HG03558 (cell line): ENCODE results near the gene EIF4E.
"Not testable (repeated sequence)": the region's sequence is repeated elsewhere in the genome, so short reads cannot be mapped to it uniquely, and the experiment has no call there.

Experiments
- ATAC-seq: cut with Tn5 transposase; IDR thresholded peaks from one replicate; pipeline ENCODE4 v1.9.1; 2021; ENCODE audit warnings: moderate number of reproducible peaks; ENCODE audit not compliant: unreplicated experiment; ENCODE audit errors: extremely low read depth

EIF4E gene

DNA sequence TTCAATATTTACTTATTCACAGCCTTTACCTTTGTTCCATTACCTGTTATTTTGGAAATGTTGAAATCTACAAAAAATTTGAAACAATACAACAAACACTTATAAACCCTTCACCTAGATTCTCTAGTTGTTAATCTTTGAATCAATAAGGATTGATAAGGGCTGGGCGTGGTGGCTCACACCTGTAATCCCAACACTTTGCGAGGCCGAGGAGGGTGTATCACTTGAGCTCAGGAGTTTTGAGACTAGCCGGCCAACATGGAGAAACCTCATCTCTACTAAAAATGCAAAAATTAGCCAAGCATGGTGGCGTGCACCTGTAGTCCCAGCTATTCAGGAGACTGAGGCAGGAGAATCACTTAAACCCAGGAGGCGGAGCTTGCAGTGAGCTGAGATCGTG, 5.9 kb upstream of the EIF4E start:
- not testable (repeated sequence) for ATAC-seq

DNA sequence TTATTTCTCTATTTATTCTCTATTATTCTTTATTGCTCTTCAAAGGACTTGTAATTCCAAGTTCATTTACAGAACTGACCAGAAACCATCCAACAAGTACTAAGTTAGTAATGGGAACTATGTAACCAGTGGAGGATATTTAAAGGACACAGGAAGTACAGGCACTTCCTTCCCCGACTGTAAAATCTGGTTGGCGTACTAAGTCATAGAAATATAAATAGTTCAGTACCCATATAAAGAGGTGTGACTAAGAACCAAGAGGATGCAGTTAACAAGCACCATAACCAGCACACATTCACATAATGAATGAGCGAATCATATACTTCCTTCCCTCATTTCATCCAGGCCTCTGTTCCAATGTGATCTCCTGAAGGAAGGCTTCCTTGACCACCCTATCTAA, 3.6 kb upstream of the EIF4E start:
- no peak for ATAC-seq

DNA sequence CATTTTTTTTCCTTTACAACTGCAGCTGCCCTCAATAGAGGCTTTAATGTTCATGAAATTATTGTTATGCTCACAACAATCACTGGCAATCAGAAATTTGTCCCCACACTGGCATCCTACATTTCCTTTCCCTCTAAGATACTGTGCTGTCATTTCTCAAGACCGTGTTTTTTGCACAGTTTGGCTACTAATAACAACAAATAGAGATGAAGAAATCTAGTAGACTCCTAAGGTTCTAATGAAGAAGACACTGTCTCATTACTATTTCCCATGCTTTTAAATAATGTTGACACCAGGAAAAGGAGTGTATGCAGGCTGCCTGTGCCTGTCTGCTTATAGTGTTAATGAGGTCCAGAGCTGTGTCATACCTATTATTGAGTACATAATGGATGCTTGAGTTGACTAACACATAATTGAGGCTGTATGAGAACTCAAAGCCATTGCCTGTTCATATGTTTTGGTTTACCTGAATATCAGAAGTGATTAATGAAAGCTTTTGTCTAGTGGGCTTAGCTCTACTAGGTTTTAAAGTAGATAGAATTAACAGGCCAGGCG, 1.5 kb upstream of the EIF4E start:
- ATAC-seq, result no peak

DNA sequence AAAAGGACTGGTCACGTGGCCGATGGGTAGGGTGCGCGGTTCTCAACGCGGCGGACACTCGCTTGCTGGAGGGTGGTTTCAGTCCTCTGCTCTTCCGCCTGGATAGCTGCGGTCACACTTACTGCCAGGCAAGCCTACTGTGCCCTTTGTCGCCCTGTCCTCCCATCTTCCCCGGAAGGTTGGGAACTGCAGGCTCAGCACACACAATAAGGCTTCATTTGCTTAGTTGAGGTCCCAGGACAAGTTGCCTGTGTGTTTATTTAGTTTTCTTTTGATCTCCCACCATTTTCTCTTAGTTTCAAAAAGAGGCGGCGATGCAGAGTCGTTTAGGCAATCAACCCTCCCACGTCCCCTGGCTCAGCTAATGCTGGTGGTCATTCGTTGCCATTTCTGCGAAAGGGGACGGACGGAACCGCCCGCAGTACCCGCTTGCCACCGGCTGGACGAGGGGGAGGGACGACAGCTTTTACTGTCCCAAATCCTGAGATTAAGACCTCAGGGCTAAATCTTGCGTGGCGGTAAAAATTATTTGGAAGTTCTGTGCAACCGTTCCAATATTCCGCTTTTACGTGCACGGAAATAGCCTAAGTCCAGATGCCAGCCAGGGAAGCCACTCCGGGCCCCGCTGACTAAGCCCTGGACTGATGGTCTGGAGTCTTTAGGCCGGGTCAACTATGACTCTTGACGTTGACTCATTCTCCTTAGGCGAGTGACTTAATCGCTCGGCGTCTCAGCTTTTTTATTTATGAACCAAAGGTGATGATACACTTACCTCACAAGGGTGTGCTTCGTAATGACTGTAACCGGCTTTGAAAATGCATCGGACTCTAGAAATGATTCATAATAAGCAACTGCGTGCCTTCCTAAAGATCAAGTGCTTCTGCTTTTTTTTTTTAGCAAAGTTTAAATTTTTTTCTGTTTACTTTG, 671 bp upstream of the EIF4E start:
- ATAC-seq, result peak; percentile 38

DNA sequence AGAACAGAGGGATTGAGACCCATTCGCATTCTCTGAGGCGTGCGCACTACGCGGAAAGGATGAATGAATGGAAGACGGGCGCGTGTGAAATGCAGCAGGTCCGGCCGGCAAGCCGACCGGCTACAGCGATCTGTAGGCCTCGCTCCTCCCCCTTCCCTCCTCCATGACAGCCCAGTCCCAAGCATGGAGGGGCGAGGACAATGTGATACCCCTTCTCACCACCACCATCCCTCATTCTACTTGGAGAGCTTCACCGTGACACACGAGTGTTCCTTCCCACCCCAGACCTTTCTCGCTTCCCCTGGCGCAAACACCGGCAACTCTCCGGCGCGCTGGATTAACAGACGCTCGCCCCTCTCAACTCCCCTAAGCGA, 815 bp downstream of the EIF4E start:
- no peak for ATAC-seq

DNA sequence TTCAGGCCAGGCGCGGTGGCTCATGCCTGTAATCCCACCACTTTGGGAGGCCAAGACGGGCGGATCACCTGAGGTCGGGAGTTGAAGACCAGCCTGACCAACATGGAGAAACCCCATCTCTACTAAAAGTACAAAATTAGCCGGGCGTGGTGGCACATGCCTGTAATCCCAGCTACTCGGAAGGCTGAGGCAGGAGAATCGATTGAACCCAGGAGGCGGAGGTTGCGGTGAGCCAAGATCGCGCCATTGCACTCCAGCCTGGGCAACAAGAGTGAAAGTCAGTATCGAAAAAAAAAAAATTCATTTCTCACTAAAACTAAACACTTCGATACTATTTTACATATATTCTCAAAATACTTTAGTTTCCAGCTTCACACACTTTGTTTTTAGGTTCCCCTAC, 2.7 kb downstream of the EIF4E start:
- ATAC-seq, result not testable (repeated sequence)

DNA sequence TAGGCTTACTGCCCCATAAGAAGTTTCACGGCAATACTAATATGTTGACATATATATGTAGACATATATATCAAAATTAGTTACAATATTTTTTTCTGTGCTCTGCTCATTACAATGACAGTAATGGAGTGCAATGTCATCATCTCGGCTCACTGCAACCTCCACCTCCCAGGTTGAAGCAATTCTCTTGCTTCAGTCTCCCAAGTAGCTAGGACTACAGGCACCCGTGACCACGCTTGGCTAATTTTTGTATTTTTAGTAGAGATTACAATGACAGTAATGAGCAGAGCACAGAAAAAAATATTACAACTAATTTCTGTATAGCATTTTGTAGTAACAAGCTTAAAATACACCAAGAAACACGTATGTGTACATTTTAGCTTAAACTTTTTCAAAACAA, 7.6 kb downstream of the EIF4E start:
- ATAC-seq, result no peak

DNA sequence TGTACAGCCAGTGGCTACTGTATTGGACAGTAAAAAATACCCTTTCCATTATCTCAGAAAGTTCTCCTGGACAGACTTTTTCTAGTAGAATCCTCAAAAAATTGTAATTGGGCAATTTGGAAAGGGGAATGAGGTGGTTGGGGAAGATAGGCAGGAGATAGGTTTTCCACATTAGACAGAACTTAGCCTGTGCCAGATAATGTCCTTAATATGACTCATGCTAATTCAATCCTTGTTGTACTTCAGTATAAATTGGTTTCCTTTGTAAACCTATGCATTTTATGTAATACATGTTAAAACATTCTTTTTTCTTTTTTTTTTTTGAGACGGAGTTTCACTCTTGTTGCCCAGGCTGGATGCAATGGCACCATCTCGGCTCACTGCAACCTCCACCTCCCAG, 8.9 kb downstream of the EIF4E start:
- ATAC-seq, result no peak

DNA sequence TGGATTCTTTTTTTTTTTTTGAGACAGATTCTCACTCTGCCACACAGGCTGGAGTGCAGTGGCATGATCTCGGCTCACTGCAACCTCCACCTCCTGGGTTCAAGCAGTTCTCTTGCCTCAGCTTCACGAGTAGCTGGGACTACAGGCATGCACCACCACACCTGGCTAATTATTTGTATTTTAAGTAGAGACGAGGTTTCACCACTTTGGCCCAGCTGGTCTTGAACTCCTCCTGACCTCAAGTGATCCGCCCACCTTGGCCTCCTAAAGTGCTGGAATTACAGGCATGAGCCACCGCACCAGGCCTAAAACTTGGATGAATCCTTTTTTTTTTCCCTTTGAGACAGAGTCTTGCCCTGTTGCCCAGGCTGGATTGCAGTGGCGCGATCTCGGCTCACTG, 18.2 kb downstream of the EIF4E start:
- ATAC-seq, result not testable (repeated sequence)

DNA sequence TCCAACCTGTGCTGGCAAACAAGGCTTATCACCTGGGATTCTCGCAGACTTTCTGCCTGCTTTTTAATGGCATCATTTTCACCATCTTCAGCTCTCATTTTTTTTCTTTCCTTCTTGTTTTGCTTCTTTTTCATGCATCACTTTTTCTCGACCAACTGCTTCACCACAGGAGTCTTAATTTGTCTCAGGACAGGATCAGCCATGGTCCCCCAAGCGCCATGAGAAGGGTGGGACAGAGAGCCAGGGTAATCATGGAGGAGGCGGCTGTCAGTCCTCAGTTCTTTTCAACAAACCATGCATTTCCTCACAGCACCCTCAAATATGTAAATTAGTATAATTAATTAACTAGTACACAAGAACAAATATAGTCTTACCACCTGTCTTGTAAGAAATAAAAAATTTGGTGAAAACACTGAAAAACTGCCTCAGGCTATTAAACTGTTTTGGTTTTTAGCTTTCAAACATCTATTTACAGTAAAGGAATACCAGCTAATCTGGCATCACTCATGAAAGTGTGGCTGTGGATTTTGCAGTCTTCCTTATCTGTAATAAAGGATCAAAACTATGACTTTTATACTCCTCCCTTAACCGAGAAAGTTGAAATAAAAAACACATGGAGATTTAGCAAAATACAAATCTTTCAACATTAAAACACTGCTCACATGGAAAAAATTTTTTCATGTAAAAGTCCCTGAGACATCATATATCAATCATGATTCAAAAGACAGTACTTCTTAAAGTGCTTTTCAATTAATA, 19.1 kb downstream of the EIF4E start:
- ATAC-seq, result no peak

DNA sequence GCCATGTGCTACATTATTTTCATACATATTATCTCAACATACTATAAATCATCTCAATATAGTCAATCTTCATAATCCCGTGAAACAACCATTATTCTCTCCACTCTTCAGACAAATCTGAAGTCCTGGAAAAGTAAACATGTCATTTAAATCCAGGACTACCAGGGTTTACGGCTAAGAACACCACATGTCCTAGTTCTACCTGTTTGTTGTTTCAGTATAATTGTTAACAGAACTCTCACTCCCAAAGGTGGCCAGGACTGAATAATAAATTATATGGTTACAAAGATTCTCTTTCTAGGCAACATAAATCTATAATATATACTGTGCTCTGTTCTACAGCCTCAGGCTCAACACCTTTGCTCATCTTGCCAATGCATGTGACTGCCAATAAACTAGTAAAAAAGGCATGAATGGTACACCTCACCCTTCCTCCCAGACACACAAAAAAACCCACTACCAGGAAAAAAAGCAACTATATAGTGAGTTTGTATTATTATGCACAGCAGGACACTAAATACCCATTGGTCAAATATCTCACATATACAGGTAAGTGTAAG, 20.1 kb downstream of the EIF4E start:
- ATAC-seq, result no peak

DNA sequence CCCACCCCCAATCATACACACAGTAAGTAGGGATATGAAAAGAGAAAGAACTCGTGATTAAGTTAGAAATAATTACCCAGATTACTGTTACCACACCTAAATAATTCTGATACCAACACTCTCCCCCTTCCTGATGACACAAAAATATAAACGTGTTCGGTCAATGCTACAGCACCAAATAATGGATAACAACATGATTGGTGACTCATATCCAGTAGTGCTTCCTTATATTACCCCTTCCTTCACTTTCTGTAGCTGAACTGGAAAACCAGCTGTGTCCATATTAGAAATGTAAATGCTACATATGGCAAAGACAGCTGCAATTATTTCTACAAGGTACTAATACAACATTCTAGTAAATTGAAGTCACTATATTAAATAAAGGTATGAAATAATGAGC, 20.8 kb downstream of the EIF4E start:
- ATAC-seq, result no peak

DNA sequence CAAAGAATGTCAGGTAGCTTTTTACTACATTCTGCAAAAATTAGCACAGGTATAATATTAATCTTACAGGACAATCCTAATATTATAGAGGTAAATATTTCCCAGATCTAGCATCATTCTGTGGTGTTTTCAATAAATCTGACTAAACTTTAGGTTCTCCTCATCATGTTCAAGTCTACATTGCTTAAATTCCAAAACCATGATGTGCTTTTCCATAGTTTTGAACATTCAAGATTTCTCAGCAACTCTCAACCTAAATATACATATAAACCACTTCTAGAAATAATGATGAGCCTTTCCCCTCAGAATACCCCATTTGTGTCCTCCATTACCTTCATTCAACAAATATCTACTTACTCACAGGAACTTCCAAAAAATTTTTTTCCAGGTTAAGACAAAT, 23.1 kb downstream of the EIF4E start:
- no peak for ATAC-seq

DNA sequence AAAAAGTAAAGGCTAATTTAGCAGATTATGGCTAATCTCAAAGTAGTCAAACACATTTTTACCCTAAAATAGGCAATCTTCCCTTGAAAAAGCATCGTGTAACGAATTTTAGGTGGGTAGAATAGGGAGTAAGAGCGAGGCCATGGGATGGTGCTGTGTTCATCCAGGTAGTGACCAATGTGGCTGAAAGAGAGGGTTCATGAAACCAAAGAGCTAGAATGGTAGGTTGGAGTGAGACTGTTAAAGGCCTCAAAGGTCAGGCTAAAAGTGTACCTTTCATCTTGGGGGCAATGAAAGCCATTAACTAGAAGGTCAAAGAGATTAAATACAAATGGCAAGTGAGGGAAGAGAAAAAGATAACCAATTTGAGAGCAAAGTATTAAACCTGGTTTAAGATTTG, 23.6 kb downstream of the EIF4E start:
- no peak for ATAC-seq

DNA sequence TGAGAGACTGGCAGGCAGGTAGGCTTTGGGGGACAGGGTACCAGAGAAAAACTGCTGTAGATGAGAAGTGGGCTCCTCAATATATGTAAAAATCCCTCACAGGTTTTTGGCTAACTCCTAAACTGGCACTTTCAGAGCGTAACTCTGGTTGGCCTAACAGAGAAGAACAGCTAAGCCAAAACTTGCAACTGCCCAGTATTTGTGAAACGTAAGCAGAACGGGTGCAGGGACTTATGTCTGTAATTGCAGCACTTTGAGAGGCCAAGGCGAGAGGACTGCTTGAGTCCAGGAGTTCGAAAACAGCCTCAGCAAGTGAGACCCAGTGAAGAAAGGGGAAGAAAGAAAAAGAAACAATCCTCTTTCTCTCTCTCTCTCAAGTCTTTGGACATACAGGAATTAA, 25.0 kb downstream of the EIF4E start:
- ATAC-seq, result no peak

DNA sequence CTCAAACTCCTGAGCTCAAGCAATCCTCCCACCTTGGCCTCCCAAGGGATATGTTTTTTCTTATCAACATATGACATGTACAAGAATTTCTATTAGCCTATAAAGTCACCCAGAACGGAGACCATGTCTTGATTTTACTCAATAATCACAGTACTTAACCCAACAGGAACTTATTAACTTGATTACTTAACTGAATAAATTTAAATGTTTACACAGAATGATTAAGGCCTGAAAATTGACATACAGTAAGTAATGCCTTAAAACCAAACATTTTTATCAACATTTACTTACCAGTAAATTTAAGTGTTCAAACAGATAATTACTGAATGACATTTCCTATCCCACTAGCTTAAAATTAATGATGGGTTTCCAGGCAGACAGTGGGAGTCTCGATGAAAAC, 25.4 kb downstream of the EIF4E start:
- no peak for ATAC-seq

DNA sequence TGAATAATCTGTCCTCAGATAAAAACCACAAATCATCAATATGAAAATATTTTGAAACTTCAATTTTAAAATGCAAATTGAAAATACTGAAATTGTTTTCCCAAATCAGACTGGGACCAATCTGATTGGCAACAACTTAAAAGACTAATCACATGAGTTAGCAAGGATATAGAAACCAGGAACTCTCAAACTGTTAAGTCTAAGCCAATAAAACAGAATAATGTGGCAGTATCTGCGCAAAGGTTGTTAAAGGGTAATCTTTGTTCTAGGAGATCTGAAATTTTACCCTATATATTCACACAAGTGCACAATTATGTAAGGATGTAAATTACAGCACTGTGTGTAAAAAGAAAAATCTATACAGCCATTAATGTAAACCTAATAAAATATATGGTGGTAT, 29.7 kb downstream of the EIF4E start:
- ATAC-seq, result no peak

DNA sequence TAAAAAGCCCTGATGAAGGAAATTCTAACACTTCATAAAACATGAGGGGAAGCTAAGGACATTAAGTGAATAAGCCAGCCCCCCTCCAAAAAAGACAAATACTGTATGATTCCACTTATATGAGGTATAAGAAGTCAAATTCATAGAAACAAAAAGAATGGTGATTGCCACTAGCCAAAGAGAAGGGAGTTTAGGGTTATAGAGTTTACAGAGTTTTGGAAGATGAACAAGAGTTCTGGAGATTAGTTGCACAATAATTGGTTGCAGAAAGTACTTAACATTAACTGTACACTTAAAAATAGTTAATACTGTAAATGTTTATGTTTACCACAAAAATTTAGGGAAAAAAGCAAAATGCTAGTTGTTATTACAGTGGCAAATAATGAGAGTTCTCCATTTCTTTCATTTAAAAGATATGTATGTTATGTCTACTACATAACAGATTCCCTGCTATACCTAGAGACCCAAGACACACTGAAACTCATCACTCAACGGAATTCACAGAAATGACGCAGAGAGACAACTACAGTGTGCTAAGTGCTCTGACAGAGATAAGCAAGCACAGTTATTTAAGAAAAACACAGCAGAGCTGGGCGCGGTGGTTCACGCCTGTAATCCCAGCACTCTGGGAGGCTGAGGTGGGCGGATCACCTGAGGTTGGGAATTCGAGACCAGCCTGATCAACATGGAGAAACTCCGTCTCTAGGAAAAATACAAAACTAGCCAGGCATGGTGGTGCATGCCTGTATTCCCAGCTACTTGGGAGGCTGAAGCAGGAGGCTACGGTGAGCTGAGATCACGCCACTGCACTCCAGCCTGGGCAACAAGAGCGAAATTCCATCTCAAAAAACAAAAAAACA, 37.2 kb downstream of the EIF4E start:
- no peak for ATAC-seq

DNA sequence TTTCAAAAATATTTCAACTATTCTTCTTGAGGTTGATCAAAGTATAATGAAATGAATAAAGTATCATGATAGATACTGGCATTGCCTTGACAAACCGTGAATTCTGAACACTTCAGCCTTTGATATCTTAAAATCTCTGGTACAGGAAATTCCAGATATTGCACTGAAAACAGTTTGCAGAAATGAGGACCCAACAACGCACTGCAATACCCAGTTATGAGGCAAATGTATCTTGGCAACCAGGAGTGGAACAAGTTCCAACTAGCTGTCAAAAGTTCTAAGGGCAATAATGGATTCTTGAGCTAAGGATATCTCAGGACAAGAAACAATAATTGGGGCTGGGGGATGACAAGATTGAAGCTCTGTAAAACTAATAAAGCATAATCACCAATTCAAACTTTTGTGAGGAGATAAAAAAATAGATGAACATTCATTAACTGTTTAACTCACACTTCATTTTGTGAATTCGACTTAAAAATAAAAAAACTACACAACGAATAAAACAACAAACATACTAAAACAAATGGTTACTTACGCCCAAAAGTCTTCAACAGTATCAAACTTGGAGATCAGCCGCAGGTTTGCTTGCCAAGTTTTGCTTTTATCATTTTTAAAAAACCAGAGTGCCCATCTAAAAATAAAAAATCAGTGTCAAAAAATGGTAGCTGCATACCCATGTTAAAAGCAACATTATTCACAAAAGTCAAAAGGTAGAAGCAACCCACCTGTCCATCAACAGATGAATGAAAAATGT, 38.1 kb downstream of the EIF4E start:
- ATAC-seq, result no peak
